BLaER1 (cell line): ENCODE measurements around the gene ENDOU.
A peak's percentile ranks its signal among the peaks of the same experiment; 100 is the strongest.

Source experiments
- H3K27ac ChIP-seq: shearing (Covaris generic); formaldehyde crosslinking; 2 replicates; pipeline ENCODE4 v1.8.1; 2022
- H3K27me3 ChIP-seq: shearing (Covaris generic); formaldehyde crosslinking; 2 replicates; pipeline ENCODE4 v1.8.1; 2022
- H3K36me3 ChIP-seq: shearing (Covaris generic); formaldehyde crosslinking; 2 replicates; pipeline ENCODE4 v1.8.1; 2022
- H3K4me1 ChIP-seq: shearing (Covaris generic); formaldehyde crosslinking; 2 replicates; pipeline ENCODE4 v1.8.1; 2022
- H3K4me2 ChIP-seq: shearing (Covaris generic); formaldehyde crosslinking; 2 replicates; pipeline ENCODE4 v1.8.1; 2022
- H3K4me3 ChIP-seq: shearing (Covaris generic); formaldehyde crosslinking; 2 replicates; pipeline ENCODE4 v1.8.1; 2022
- H3K9ac ChIP-seq: shearing (Covaris generic); formaldehyde crosslinking; 2 replicates; pipeline ENCODE4 v1.8.1; 2022
- H3K9me3 ChIP-seq: shearing (Covaris generic); formaldehyde crosslinking; 2 replicates; pipeline ENCODE4 v1.8.1; 2022
- H4K20me1 ChIP-seq: shearing (Covaris generic); formaldehyde crosslinking; 2 replicates; pipeline ENCODE4 v1.8.1; 2022
- Cebpa-rat ChIP-seq: shearing (Covaris generic); IDR thresholded peaks from 2 replicates; pipeline ENCODE4 v1.8.1; 2022

Gene ENDOU

DNA sequence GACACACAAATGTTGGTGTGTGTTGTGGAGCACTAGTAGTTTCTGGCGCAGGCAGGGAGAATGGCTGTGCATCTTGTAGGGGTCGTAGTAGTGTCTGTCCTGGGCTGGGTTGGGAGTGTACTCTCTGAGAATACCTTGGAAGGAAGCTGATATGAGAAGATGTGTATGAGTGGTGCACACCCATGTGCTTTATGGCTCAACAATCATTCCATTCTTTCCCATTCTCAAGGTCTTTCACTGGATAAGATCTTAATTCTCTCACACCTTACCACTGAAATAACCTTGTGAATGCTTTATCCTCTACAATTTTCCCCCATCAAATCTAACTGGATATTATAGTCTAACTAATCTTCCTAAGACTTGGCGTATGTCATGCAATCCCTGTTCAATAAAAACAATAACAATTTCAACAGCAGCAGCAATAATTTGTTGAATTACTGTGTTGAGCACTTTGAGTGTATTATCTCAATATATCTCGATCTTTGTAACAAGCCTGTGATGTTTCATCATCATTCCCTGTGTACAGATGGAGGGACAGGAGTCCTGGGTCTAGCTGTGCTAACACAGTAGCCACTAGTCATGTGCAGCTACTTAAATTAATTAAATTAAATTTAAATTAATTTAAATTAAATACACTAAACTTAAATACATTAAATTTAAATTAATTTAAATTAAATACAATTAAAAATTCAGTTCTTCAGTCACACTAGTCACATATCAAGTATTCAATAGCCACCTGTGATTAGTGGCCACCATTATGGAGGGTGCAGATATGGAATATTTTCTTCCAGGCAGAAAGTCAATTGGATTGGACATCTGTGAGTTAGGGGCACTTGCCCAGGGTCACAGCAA lies 44.2 kb upstream of the ENDOU start:
- TF ChIP-seq Cebpa-rat: no peak
- Histone ChIP-seq H4K20me1 (peaks cover 1% of the 10 kb centered on the region), H3K9ac (no peak overlapping the region), H3K4me1 (peaks cover 52% of the 10 kb centered on the region), H3K9me3 (no peaks in the 10 kb centered on the region), H3K4me2 (no peak overlapping the region), H3K27ac (no peak overlapping the region), H3K36me3 (no peaks in the 10 kb centered on the region), H3K27me3 (no peaks in the 10 kb centered on the region), H3K4me3 (no peak overlapping the region)

DNA sequence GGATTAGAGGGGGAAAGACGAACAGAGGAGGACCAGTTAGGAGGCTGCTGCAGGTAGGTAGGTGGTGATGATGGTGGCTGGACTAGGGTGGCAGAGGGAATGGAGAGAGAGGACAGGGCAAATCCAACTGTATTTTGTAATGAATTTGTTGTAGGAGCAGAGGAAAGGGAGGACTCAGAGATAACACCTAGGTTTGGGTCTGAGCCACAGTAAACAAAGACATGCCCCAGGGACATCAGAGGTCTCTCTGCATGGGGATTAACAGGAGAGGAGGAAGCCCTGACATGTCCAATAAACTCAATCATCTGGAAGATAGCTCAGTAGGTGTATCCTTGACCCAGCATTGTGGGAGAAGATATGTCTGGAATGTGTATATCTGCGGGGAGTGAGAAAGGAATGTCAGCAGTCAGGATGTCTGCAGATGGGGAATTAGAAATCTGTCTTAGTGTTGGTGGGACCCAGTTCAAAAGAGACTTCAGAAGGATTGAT lies 43.1 kb upstream of the ENDOU start:
- H3K4me1 ChIP-seq: peaks cover 54% of the 10 kb centered on the region
- no peak for TF ChIP-seq Cebpa-rat
- no peaks in the 10 kb centered on the region for H4K20me1 ChIP-seq
- no peak overlapping the region for H3K9ac ChIP-seq
- H3K36me3 ChIP-seq: no peaks in the 10 kb centered on the region
- no peaks in the 10 kb centered on the region for H3K9me3 ChIP-seq
- H3K4me2 ChIP-seq: no peak overlapping the region
- no peak overlapping the region for H3K4me3 ChIP-seq
- H3K27me3 ChIP-seq: no peaks in the 10 kb centered on the region
- no peak overlapping the region for H3K27ac ChIP-seq

DNA sequence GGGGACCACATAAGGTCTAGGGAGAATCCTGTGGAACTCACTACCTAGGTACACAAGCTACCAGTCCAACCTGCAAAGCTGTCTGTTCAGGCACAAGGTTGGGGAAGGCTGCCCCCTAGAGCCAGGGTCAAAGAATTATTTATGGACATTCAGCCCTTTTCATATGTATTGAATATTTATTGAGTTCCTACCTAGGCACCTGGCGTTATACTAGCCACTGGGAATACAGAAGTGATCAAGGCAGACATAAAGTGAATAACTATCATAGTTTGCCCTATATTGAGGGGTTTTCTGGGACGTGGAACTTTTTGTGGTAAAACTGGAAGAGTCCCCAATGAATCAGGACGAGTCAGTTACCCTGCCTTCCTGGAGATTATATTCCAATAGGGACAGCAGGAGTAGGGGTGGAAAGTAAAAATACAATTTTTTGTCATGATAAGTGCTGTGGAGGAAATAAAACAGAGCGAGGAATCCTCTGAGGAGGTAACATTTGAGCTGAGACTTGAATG lies 42.0 kb upstream of the ENDOU start:
- H3K27ac ChIP-seq: no peak overlapping the region
- H3K9ac ChIP-seq: no peak overlapping the region
- peaks cover 59% of the 10 kb centered on the region for H3K4me1 ChIP-seq
- H3K36me3 ChIP-seq: no peaks in the 10 kb centered on the region
- H3K4me3 ChIP-seq: no peak overlapping the region
- H3K9me3 ChIP-seq: no peaks in the 10 kb centered on the region
- H3K27me3 ChIP-seq: no peaks in the 10 kb centered on the region
- no peaks in the 10 kb centered on the region for H4K20me1 ChIP-seq
- H3K4me2 ChIP-seq: peak overlapping the region; percentile 47
- TF ChIP-seq Cebpa-rat: no peak

DNA sequence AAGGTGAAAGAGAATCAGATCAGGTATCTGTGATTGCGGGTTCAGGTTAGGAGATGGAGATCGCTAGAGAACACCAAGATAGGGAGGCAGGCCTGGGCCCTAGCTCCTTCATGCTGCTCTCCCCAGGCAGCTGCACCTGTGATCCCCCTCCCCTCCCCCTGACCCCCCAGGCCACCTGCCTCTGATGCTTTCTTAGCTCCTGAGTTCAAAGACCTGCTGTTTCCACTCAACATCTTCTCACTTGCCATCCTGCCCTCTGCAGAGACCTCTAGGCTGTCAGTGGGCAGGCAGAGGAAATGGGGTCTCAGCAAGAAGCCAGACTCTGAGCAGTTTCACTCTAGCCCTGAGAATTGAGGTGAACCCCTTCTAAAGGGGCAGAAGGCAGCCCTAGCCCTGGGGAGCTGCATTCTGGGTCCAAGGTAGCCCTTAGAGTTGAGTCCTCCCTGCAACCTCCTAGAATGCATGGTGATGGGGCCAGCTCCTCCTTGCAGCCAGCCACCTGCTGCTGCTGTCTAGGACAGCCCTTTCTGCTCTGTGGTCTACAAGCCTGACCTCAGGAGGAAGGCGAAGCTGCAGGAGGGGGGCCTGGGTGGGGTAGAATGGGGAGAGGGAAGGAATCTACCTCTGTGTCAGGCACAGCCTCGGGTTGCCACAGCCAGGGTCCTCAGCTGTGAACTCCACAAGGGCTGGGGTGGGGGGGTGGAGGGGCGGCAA lies 41.4 kb upstream of the ENDOU start:
- H4K20me1 ChIP-seq: no peaks in the 10 kb centered on the region
- H3K4me1 ChIP-seq: peaks cover 60% of the 10 kb centered on the region
- no peak overlapping the region for H3K4me3 ChIP-seq
- TF ChIP-seq Cebpa-rat: no peak
- no peak overlapping the region for H3K27ac ChIP-seq
- no peaks in the 10 kb centered on the region for H3K36me3 ChIP-seq
- no peaks in the 10 kb centered on the region for H3K27me3 ChIP-seq
- H3K9ac ChIP-seq: no peak overlapping the region
- H3K9me3 ChIP-seq: no peaks in the 10 kb centered on the region
- H3K4me2 ChIP-seq: peak overlapping the region; percentile 47

DNA sequence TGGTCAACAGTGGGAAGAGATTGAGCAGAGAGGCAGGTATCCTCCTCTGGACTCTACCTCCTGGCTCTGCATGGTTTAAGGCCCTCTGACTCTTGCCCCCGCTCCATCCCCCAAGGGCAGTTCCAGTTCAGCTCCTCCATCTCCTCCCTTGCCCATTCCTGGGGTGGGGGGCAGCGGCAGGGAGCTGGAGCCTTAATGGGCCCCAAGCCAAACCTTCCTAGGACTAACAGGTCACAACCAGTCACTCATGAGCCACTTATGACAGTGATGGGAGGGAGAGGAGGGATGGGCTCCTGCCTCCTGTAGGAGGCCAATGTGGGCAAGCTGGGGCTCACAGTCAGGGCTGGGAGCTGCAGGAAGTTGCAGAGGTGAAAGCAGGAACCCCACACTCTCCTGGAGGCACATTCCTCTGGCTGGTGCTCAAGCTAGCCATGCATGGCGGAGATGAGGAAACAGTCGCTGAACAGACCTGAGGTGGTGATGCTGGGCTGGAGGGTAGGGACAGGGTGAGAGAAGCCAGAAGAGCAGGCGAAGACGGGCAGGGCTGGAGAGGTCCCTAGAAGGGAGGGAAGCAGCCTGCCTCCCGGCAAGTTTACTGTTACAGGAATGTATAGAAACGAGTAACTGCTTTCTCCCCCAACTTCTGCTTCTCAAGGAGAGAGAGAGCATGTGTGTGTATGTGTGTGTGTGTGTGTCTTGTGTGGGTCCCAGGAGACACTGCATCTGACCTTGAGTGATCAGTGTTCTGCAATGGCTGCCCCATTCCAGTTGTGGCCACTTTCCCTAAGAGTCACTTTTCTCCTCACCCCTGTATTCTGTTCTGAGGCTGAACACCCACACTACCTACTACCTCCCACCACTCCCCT lies 38.4 kb upstream of the ENDOU start:
- Histone ChIP-seq H3K4me3 (no peak overlapping the region), H3K27ac (peak overlapping the region; percentile 46), H3K4me1 (peaks cover 84% of the 10 kb centered on the region), H3K9me3 (no peaks in the 10 kb centered on the region), H3K9ac (no peak overlapping the region), H3K27me3 (no peaks in the 10 kb centered on the region), H3K36me3 (no peaks in the 10 kb centered on the region), H4K20me1 (no peaks in the 10 kb centered on the region), H3K4me2 (peak overlapping the region; percentile 77)
- TF ChIP-seq Cebpa-rat: no peak

DNA sequence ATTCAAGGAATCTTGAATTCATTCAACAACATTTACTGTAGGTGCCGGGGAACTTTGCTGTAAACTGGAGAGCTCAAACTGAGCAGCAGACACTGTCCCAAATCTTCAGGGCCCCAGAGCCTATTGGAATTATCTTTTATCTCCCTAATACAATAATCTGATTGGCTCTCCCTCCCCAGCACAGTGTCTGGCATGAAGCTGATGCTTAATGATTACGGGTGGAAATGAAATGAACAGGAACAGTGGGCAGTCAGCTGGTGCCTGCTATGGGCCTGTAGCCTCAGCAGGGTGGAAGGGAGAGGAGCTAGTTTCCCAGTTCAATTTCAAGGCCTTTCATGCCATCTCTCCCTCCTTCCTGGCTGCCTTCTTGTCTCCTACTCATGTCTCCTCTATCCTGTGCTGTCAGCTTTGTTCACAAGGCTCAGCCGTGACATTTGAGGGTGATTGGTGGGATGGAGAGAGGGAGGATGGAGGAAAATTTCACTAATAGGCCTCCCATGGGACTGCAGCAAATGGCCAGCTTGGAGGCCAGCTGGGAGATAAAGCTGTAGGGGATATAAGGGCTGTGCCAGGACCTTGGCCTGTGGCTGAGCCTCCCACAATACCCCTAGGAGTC lies 37.7 kb upstream of the ENDOU start:
- TF ChIP-seq Cebpa-rat: no peak
- peak overlapping the region; percentile 46; the same call in 1 of the 2 replicates for H3K27ac ChIP-seq
- H3K4me3 ChIP-seq: no peak overlapping the region
- H3K4me2 ChIP-seq: peak overlapping the region; percentile 77
- H3K9me3 ChIP-seq: no peaks in the 10 kb centered on the region
- H3K36me3 ChIP-seq: no peaks in the 10 kb centered on the region
- no peak overlapping the region for H3K9ac ChIP-seq
- no peaks in the 10 kb centered on the region for H4K20me1 ChIP-seq
- H3K27me3 ChIP-seq: no peaks in the 10 kb centered on the region
- peaks cover 87% of the 10 kb centered on the region for H3K4me1 ChIP-seq

DNA sequence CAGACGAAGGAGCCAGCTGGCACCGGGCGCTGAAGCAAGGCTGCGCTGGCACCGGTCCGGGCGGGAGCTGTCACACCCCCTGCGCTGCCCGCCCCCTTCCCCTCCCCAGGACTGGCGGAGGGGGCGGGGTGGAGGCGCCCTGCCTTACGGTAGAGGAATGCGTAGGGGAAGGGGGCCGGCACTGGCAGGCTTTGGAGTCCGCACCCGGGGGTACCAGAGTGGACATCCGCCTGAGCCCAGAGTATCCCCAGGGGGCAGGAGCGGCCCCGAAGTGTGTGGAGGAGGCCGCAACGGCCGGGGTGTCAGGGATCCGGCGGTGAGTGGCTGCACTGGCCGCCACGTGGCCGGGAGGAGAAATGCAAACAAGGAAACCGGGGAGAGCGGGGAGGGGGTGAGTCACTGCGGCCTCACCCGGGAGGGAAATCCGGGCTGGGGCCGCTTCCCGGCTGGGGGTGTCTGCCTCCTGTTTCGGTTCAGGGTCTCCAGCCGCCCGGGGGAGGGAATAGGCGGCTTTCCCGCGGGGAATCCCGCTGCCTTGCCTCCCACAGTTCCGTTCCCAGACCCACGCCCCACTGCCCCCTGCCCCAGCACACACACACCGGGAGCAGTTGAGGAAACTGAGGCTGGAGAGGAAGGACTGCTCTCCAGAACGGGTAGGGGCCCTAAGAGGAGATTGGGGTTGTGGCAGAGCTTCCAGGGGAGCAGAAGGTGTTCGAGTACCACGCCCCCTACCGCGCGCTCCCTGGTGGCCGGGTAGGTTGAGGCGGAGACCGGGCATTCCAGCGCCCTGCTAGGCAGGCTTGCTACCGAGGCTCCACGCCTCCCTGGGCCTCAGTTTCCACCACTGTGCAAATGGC lies 33.8 kb upstream of the ENDOU start, which contains the start of gene RAPGEF3:
RAPGEF3 (minus strand) TSS at position 47 of the 857 bp plus-strand sequence. CDS start 324 bp downstream, outside the sequence.
- TF ChIP-seq Cebpa-rat: no peak
- H3K9ac ChIP-seq: peak within 1 kb of the TSS; percentile 72
- H3K9me3 ChIP-seq: no peaks in the 10 kb centered on the region
- peaks cover 90% of the 10 kb centered on the region for H3K4me1 ChIP-seq
- H3K27me3 ChIP-seq: no peaks in the 10 kb centered on the region
- H3K36me3 ChIP-seq: no peaks in the 10 kb centered on the region
- peak within 1 kb of the TSS; percentile 97 for H3K4me2 ChIP-seq
- peak within 1 kb of the TSS; percentile 68 for H3K4me3 ChIP-seq
- no peaks in the 10 kb centered on the region for H4K20me1 ChIP-seq
- H3K27ac ChIP-seq: peak within 1 kb of the TSS; percentile 80

DNA sequence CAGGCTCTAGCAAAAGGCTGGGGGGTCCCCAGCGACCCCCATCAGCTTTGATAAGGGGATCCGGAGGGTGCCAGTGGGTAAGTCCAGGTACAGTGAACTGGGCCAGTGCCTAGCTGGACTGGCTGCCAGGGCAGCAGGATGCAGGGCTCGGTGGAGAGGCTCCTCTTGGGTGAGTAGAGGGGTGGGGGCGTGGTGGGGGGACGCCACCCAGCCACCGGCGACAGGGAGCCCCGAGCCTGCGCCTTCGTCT lies 33.2 kb upstream of the ENDOU start:
- Histone ChIP-seq H3K36me3 (no peaks in the 10 kb centered on the region), H3K9ac (peak overlapping the region; percentile 72), H3K27ac (peak overlapping the region; percentile 80), H3K4me1 (peaks cover 90% of the 10 kb centered on the region), H4K20me1 (no peaks in the 10 kb centered on the region), H3K4me3 (peak overlapping the region; percentile 68), H3K4me2 (peak overlapping the region; percentile 97), H3K27me3 (no peaks in the 10 kb centered on the region), H3K9me3 (no peaks in the 10 kb centered on the region)
- no peak for TF ChIP-seq Cebpa-rat
